Neuron (in vitro differentiated cells): ENCODE data around the gene LSM6.

ENCODE experiments used
- H2AFZ ChIP-seq: one replicate; pipeline ENCODE4 v1.6.1; 2013; ENCODE audit warnings: low read depth, mild to moderate bottlenecking, inconsistent platforms, low read length, moderate library complexity
- H3K27me3 ChIP-seq: one replicate; pipeline ENCODE4 v1.6.1; 2013; ENCODE audit warnings: low read length; ENCODE audit not compliant: insufficient read depth
- H3K36me3 ChIP-seq: one replicate; pipeline ENCODE4 v1.6.1; 2013; ENCODE audit warnings: low read length; ENCODE audit not compliant: insufficient read depth
- H3K4me1 ChIP-seq: one replicate; pipeline ENCODE4 v1.6.1; 2013; ENCODE audit warnings: low read length; ENCODE audit not compliant: insufficient read depth
- H3K4me3 ChIP-seq: 2 replicates; pipeline ENCODE4 v1.5.1; 2013; ENCODE audit warnings: mild to moderate bottlenecking, low read length, moderate library complexity
- H3K9me3 ChIP-seq: one replicate; pipeline ENCODE4 v1.6.1; 2013; ENCODE audit warnings: low read length

LSM6 gene

DNA sequence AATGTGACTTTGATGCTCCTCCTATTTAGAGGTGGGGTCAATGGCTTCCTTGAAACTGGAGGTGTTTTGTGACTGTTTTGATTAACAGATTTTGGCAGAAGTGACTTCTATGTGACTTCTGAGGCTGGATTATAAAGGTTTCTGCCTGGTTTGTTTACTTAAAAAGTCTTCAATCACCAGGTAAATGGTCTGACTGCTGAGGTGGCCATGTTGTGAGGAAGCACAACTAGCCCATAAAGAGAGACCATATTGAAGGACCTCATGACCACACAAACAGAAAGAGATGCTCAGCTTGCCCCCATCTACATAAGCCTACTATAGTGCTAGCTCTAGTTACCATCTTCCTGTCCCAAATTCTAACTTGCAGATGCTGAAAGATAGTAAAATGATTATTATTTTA, 14.3 kb upstream of the LSM6 start:
- H3K9me3 ChIP-seq, result no peaks in the 10 kb centered on the region
- H3K27me3 ChIP-seq, result no peaks in the 10 kb centered on the region
- H3K36me3 ChIP-seq, result no peaks in the 10 kb centered on the region
- H2AFZ ChIP-seq, result no peak overlapping the region
- no peak overlapping the region for H3K4me3 ChIP-seq
- no peaks in the 10 kb centered on the region for H3K4me1 ChIP-seq

DNA sequence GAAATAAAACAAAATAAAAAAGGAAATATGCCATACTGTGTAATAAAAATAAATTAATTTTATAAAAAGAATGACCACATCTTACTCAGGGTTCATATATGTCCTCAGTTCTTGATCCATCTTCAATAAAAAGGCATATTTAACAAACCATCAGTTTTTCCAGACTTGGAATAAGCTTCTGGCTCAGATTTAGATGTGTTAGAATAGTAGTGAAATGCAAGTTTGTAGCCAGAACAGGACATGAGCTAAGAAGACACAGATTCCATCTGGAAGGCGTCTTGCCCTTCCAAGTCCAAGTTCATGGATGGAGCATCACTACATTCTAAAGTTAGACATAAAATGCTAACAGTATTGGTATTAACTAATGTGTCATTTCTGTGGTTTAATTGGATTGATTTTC, 10.3 kb upstream of the LSM6 start:
- no peaks in the 10 kb centered on the region for H3K9me3 ChIP-seq
- H3K4me1 ChIP-seq, result no peaks in the 10 kb centered on the region
- no peaks in the 10 kb centered on the region for H3K27me3 ChIP-seq
- H2AFZ ChIP-seq, result no peak overlapping the region
- H3K36me3 ChIP-seq, result no peaks in the 10 kb centered on the region
- no peak overlapping the region for H3K4me3 ChIP-seq

DNA sequence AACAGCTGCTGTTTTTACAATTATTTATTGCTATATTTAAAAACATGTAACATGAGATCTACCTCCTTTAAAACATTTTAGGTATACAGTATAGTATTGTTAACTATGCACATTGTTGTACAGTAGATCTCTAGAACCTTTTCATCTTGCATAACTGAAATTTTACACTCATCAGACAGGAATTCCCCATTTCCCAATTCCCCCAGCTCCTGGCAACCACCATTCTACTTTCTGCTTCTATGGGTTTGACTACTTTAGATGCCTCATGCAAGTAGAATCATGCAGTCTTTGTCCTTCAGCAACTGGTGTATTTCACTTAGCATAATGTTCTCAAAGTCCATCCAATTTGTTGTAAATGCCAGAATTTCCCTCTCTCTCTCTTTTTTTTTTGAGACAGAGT, 9.7 kb upstream of the LSM6 start:
- no peak overlapping the region for H3K4me3 ChIP-seq
- H2AFZ ChIP-seq, result no peak overlapping the region
- no peaks in the 10 kb centered on the region for H3K36me3 ChIP-seq
- H3K9me3 ChIP-seq, result no peaks in the 10 kb centered on the region
- H3K27me3 ChIP-seq, result no peaks in the 10 kb centered on the region
- H3K4me1 ChIP-seq, result no peaks in the 10 kb centered on the region

DNA sequence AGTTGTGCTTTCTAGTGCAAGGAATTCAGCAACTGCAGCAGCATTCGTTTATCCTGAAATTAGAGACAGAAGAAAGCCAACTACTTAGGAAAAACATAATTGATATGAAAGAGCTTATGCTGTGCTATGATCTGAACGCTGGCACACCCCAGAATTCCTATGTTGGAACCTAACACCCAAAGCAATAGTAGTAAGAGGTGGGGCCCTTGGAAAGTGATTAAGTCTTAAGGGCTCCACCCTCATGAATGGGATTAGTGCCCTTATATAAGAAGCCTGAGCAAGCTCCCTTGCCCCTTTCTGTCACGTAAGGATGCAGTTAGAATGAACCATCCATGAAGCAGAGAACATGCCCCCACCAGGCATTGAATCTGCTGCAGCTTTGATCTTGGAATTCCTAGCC, 5.4 kb upstream of the LSM6 start:
- Histone ChIP-seq H3K9me3 (no peaks in the 10 kb centered on the region), H3K4me3 (no peak overlapping the region), H3K36me3 (no peaks in the 10 kb centered on the region), H3K4me1 (peaks cover 5% of the 10 kb centered on the region), H2AFZ (no peak overlapping the region), H3K27me3 (no peaks in the 10 kb centered on the region)

DNA sequence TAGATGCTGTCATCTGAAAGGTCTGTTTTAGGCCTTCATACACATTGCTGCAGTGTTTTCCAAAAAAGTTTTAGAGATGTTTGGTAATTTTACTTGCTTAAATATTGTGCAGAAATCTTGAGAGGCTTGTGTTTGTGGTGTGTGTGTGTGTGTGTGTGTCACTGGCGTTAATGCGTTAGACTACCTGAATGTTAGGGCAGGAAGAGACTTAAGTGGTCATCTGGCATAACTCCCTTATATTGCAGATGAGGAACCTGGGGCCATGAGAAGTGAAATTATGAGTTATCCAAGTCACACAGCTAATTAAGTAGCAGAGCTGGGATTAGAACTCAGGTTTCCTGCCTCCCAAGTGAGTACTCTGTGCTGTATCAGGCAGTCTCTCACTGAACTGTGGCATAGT, 1.4 kb downstream of the LSM6 start:
- peaks cover 10% of the 10 kb centered on the region for H3K36me3 ChIP-seq
- H3K4me3 ChIP-seq, result peak overlapping the region; percentile 92
- H2AFZ ChIP-seq, result no peak overlapping the region
- no peaks in the 10 kb centered on the region for H3K9me3 ChIP-seq
- H3K27me3 ChIP-seq, result no peaks in the 10 kb centered on the region
- H3K4me1 ChIP-seq, result peaks cover 24% of the 10 kb centered on the region

DNA sequence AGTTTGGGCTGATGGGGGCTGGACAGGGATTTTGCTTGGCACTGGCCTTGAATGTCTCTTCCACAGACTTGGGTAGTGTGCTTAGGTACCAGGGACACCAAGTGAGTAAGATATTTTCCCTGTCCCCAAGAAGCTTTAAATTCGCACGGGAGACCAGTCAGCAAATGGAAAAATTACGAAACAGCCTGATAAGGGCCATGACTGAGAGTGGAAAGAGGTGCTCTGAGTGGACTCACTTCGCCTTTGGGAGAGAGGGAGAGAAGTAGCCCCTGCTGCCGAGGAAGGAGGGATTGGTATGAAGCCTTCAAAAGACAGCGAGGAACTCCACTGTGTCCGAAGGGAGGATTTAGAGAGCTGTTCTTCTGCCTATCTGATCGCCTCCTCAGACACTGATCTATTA, 2.6 kb downstream of the LSM6 start:
- no peak overlapping the region for H2AFZ ChIP-seq
- H3K9me3 ChIP-seq, result no peaks in the 10 kb centered on the region
- no peak overlapping the region for H3K4me3 ChIP-seq
- H3K27me3 ChIP-seq, result no peaks in the 10 kb centered on the region
- H3K4me1 ChIP-seq, result peaks cover 24% of the 10 kb centered on the region
- peaks cover 11% of the 10 kb centered on the region for H3K36me3 ChIP-seq

DNA sequence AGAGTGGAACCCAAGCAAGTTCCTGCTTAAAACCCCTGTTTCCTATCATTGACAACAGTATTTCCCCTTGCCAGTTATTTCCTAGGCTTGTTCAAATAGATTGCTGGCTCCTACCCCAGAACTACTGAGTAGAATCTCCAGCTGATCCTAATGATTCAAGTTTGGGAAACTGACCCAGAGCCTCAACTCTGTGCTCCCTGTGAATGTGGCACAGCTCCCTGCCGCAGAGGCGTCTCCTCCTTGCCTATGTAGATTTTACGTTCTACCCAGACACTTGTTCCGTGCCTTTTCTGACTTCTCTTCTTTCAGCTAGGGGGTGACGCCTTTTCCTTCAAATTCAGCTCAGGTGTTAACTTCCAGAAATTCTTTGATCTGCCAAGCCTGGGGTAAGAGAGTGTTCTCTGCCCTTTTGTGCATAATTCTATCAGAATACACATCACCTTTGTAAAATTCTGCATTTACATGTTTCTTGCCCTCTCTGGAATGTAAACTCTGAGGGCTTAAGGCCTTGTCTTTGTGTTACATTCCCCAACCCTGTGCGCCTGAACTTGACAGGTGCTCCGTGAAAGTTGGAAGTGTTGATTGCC, 4.4 kb downstream of the LSM6 start:
- Histone ChIP-seq H3K4me3 (no peak overlapping the region), H3K9me3 (no peaks in the 10 kb centered on the region), H3K4me1 (peaks cover 21% of the 10 kb centered on the region), H3K27me3 (no peaks in the 10 kb centered on the region), H3K36me3 (peaks cover 25% of the 10 kb centered on the region), H2AFZ (no peak overlapping the region)

DNA sequence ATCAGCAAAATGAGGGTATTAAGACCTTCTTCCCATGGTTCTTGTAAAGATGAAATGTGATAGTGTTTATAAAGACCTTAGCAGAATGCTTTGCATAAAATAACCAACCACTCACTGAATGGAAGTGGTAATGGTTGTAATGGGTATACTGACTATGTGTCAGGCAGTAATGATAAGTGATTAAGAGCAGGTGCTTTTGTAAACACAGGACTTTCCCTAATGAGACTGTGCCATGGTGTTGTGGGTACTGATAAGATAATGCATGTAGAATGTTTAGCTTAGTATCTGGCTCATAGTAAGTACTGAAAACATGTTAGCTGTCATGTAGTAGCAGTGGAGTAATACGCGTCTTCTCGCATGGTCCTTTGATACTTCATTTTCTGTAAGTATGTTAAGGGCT, 6.9 kb downstream of the LSM6 start:
- peaks cover 15% of the 10 kb centered on the region for H3K4me1 ChIP-seq
- H3K4me3 ChIP-seq, result no peak overlapping the region

DNA sequence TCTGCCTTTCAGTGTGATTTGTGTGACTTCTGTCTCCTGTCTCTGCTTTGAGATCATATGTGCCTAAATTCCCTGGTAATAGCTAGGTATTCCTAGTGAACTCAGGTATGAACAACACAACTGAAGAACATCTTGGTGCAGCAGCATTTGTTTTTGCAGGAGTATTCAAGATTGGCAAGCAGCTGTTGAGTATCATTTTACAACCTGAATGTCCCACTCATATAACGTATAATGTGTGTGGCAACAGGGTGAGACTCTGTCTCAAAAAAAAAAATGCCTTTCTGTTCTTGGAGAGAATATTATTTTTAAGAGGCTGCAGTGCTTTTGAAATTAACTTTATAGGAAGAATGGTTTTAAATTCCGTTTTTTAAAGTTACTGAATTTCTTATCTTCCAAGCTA, 7.7 kb downstream of the LSM6 start:
- Histone ChIP-seq H3K4me3 (no peak overlapping the region), H3K27me3 (no peaks in the 10 kb centered on the region), H3K4me1 (peaks cover 16% of the 10 kb centered on the region), H3K36me3 (peaks cover 40% of the 10 kb centered on the region), H2AFZ (no peak overlapping the region), H3K9me3 (no peaks in the 10 kb centered on the region)

More for the DNA sequence above, 6.9 kb downstream of the LSM6 start:
- no peaks in the 10 kb centered on the region for H3K27me3 ChIP-seq
- no peak overlapping the region for H2AFZ ChIP-seq
- H3K36me3 ChIP-seq, result peaks cover 34% of the 10 kb centered on the region
- H3K9me3 ChIP-seq, result no peaks in the 10 kb centered on the region

DNA sequence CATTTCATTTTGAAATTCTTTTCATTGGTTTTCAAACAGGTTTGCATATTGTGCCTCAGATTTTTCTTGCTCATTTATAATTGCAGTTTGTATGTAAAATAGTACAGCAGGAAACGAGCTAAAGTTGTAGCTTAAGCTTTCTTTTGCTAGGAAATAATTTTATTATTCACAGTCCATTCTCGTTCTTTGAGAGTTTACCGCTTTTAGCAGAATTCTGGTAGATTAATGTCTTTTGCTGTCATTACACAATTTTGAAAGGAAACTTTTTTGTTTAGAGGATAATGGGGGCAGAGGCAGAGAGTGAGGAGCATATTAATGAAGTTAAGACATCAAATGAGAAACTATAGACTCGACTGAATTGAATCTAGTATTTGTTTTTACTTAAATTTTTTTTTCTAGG, 10.5 kb downstream of the LSM6 start:
- Histone ChIP-seq H3K36me3 (peaks cover 58% of the 10 kb centered on the region), H3K4me3 (no peak overlapping the region), H3K27me3 (no peaks in the 10 kb centered on the region), H3K9me3 (no peaks in the 10 kb centered on the region), H3K4me1 (peaks cover 13% of the 10 kb centered on the region), H2AFZ (no peak overlapping the region)

DNA sequence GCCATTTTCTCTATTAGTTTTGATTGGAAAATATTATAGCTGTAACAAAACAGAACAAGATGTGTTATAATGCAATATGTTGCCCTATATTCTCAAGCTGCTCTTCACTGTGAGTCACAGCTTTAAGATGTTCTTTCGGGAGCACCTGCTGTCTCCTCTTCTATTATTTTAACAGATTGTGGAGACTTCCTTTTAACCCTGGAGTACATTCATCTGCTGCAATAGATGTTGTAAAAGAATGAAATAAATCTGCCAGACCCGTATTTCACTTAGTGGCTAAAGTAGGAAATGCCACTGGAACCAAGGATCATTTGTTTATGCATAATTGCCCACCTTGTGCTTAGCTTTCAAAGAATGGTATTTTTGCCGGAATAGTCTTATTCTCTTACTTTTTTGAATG, 11.1 kb downstream of the LSM6 start:
- H3K27me3 ChIP-seq, result no peaks in the 10 kb centered on the region
- no peak overlapping the region for H3K4me3 ChIP-seq
- no peak overlapping the region for H2AFZ ChIP-seq
- H3K36me3 ChIP-seq, result peaks cover 64% of the 10 kb centered on the region
- H3K4me1 ChIP-seq, result peaks cover 13% of the 10 kb centered on the region
- H3K9me3 ChIP-seq, result no peaks in the 10 kb centered on the region

DNA sequence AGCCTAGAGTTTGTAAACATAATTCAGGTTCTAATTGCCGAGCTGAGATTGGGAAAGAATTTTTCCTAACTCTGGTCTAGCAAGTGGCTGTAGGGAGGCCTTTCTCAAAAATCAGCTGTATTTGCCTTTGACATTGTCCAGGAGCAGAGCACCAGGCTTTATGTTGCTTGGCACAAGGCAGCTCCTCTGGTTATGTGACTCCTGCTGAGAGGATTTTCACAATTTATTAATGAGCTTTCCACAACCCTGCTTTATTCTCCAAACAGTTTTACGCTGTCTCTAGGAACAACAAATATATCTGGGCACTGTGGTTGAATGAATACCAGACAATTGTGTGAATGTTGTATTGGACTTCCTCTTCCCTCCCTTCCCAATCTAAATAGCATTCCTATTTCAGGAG, 14.9 kb downstream of the LSM6 start:
- H3K4me1 ChIP-seq, result peaks cover 13% of the 10 kb centered on the region
- no peak overlapping the region for H3K4me3 ChIP-seq
- no peaks in the 10 kb centered on the region for H3K9me3 ChIP-seq
- no peak overlapping the region for H2AFZ ChIP-seq
- peaks cover 50% of the 10 kb centered on the region for H3K36me3 ChIP-seq
- no peaks in the 10 kb centered on the region for H3K27me3 ChIP-seq

DNA sequence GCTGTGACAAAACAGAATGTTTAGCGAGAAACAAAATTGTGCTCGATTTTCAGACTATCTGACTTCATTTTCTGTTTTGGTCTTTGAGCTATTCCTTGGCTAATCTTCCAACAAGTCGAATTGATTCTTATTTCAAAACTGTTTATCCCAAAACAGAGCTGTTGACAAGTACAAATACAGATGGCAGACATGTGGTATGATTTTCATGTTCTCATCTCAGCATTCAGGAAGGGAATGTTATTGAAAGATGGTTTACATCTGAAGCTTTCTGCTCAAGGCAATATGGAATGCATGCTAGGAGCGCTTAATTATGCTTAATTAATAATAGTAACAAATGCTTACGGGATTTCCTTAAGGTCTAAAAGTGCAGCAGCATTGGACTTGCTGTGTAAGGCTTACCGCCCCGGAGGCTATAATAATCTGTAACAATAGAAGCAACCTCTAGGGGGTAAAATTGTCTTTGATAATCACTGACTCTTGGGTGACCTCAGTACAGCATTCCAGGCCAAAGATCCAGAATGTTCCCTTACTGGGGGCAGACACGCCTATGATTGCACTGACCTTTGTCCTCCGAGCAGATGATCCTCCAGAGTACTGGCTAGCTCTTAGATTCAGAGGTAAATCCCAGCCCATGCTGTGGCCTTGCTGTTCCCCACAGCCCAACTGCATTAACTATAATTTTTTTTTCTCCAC, 16.4 kb downstream of the LSM6 start:
- H2AFZ ChIP-seq, result no peak overlapping the region
- H3K27me3 ChIP-seq, result no peaks in the 10 kb centered on the region
- no peak overlapping the region for H3K4me3 ChIP-seq
- no peaks in the 10 kb centered on the region for H3K9me3 ChIP-seq
- peaks cover 3% of the 10 kb centered on the region for H3K4me1 ChIP-seq
- peaks cover 48% of the 10 kb centered on the region for H3K36me3 ChIP-seq

DNA sequence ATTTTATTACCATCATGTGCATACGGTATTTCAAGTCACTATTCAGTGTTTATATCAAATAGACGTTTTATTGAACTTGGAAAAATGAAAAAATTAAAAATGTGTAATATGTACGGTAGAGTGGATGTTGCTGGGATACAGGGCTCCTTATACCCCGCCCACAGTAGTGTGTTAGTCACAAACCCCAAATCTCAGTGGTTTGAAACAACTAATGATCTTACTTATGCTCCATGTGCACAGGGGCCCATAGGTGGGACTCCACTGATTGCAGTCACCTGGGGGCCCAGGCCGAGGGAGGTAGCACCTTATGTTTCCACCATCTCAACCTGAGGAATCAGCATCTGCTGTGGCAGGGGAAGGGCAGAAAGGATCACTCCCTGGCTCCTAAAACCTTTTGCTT, 18.1 kb downstream of the LSM6 start:
- peaks cover 33% of the 10 kb centered on the region for H3K36me3 ChIP-seq
- H3K4me1 ChIP-seq, result no peaks in the 10 kb centered on the region
- no peaks in the 10 kb centered on the region for H3K27me3 ChIP-seq
- H3K9me3 ChIP-seq, result no peaks in the 10 kb centered on the region
- H2AFZ ChIP-seq, result no peak overlapping the region
- H3K4me3 ChIP-seq, result no peak overlapping the region
